Activated B cell treated with CpG ODN at 0.5 μM for 24 hours (primary cell): Measurements from ENCODE around the gene LRRC10B. TPM values are rescaled to one million over a fixed set of nuclear protein-coding genes. Genes with fewer than 3 reads are reported as not detected.

Source experiments
- ATAC-seq: fragments of 200-7000 bp; cut with Tn5 transposase; one replicate; pipeline ENCODE4 v1.10.0; 2021; ENCODE audit warnings: low read depth, mild to moderate bottlenecking, moderate library complexity
- CTCF ChIA-PET: fragments of 350-600 bp; sonication (Branson Sonifier 250); formaldehyde crosslinking; loops from one replicate; lab custom pipeline; 2021; ENCODE audit warnings: antibody characterized with exemption; lab: Charles Lee
- POLR2A ChIA-PET: fragments of 350-600 bp; sonication (Branson Sonifier 250); formaldehyde crosslinking; loops from one replicate; lab custom pipeline; 2021; ENCODE audit warnings: antibody characterized with exemption; lab: Charles Lee
- DNase-seq: peaks from one replicate; pipeline ENCODE4 v3.0.0; 2022
- H3K27ac Mint-ChIP-seq: one replicate; pipeline ENCODE4 v1.8.0; 2020; ENCODE audit warnings: mixed read lengths
- H3K27me3 Mint-ChIP-seq: one replicate; pipeline ENCODE4 v1.8.0; 2021; ENCODE audit warnings: mixed read lengths
- H3K36me3 Mint-ChIP-seq: one replicate; pipeline ENCODE4 v1.8.0; 2021; ENCODE audit warnings: low read depth, mixed read lengths
- H3K4me1 Mint-ChIP-seq: one replicate; pipeline ENCODE4 v1.8.0; 2021; ENCODE audit warnings: mixed read lengths
- H3K4me3 Mint-ChIP-seq: one replicate; pipeline ENCODE4 v1.8.0; 2020; ENCODE audit warnings: mild to moderate bottlenecking, mixed read lengths
- H3K9me3 Mint-ChIP-seq: one replicate; pipeline ENCODE4 v1.8.0; 2020; ENCODE audit warnings: mixed read lengths
- CTCF ChIP-seq: fragments of 200-600 bp; IDR thresholded peaks from one replicate; pipeline ENCODE4 v1.8.0; 2022; ENCODE audit warnings: antibody characterized with exemption, mild to moderate bottlenecking
- intact Hi-C: fragments of 100-400 bp; cut with micrococcal nuclease; formaldehyde crosslinking; loops from one replicate; pipeline ENCODE4 v1.15.1; 2024
- total RNA-seq: library from RNA; stranded (reverse); gene quantifications from 2 replicates; pipeline ENCODE4 v1.2.3, GENCODE V29; 2022

LRRC10B gene
- total RNA-seq, 1 donor from 2014 or later, result not detected

GRCh38 chr11:61496602-61497400 lies 11.7 kb upstream of the LRRC10B start:
- ChIA-PET POLR2A (no interaction called here), CTCF (no interaction called here)
- intact Hi-C loops, result no loop called here
- no peaks in the 10 kb centered on the region for H3K9me3 Mint-ChIP-seq
- no peak overlapping the region for H3K27ac Mint-ChIP-seq
- H3K4me1 Mint-ChIP-seq, result no peaks in the 10 kb centered on the region
- DNase-seq (no peak), ATAC-seq (no peak)
- H3K36me3 Mint-ChIP-seq, result no peaks in the 10 kb centered on the region
- no peak overlapping the region for H3K4me3 Mint-ChIP-seq
- H3K27me3 Mint-ChIP-seq, result no peaks in the 10 kb centered on the region
- no peak for TF ChIP-seq CTCF

GRCh38 chr11:61497473-61497872 lies 11.1 kb upstream of the LRRC10B start:
- Mint-ChIP-seq H3K27ac (no peak overlapping the region), H3K4me3 (no peak overlapping the region), H3K27me3 (no peaks in the 10 kb centered on the region), H3K36me3 (no peaks in the 10 kb centered on the region), H3K9me3 (no peaks in the 10 kb centered on the region), H3K4me1 (no peaks in the 10 kb centered on the region)
- POLR2A ChIA-PET, result no interaction called here
- CTCF ChIA-PET, result no interaction called here
- no peak for ATAC-seq
- intact Hi-C loops, result no loop called here
- TF ChIP-seq CTCF, result no peak
- no peak for DNase-seq

- TF ChIP-seq CTCF, result no peak
- Mint-ChIP-seq H3K27me3 (no peaks in the 10 kb centered on the region), H3K36me3 (no peaks in the 10 kb centered on the region), H3K27ac (no peak overlapping the region), H3K9me3 (no peaks in the 10 kb centered on the region), H3K4me1 (no peaks in the 10 kb centered on the region), H3K4me3 (no peak overlapping the region)
- intact Hi-C loops, result no loop called here
- no peak for ATAC-seq
- POLR2A ChIA-PET, result no interaction called here
- CTCF ChIA-PET, result interaction anchor here (1.0 kb wide), 1 partner anchor 11 kb away, joined by 3 read pairs; no protein-coding TSS in a partner anchor
- DNase-seq, result no peak
Measured at GRCh38 chr11:61497876-61498275, 10.7 kb upstream of the LRRC10B start.

- ChIA-PET POLR2A (no interaction called here), CTCF (interaction anchor here (1.0 kb wide), 1 partner anchor 12 kb away, joined by 3 read pairs; no protein-coding TSS in a partner anchor)
- no peak for TF ChIP-seq CTCF
- Mint-ChIP-seq H3K4me3 (no peak overlapping the region), H3K27ac (no peak overlapping the region), H3K4me1 (no peaks in the 10 kb centered on the region), H3K36me3 (no peaks in the 10 kb centered on the region), H3K9me3 (no peaks in the 10 kb centered on the region), H3K27me3 (no peaks in the 10 kb centered on the region)
- intact Hi-C loops, result no loop called here
- DNase-seq, result no peak
- ATAC-seq, result no peak
Measured at GRCh38 chr11:61498767-61499341, 9.7 kb upstream of the LRRC10B start.

- no peak for TF ChIP-seq CTCF
- ATAC-seq (no peak), DNase-seq (no peak)
- POLR2A ChIA-PET, result no interaction called here
- Mint-ChIP-seq H3K4me1 (no peaks in the 10 kb centered on the region), H3K27me3 (peaks cover 2% of the 10 kb centered on the region), H3K36me3 (no peaks in the 10 kb centered on the region), H3K27ac (no peak overlapping the region), H3K9me3 (no peaks in the 10 kb centered on the region), H3K4me3 (no peak overlapping the region)
- intact Hi-C loops, result no loop called here
- CTCF ChIA-PET, result interaction anchor here (1.2 kb wide), 1 partner anchor 63 kb away, joined by 3 read pairs; no protein-coding TSS in a partner anchor
Measured at GRCh38 chr11:61499816-61500491, 8.6 kb upstream of the LRRC10B start.
